Testis (tissue), 2 donors: ENCODE results near the gene CTSD.

Experiments used
- POLR2A ChIP-seq: fragments of 450-650 bp; IDR thresholded peaks from one replicate; pipeline ENCODE4 v1.6.1; 2017; ENCODE audit warnings: antibody characterized with exemption, mild to moderate bottlenecking, moderate library complexity
- TF ChIP-seq, protein P1 (sequence below), 3 experiments: fragments of 450-650 bp in 2 of 3; fragments of 200-600 bp in 1 of 3; sonication (generic) in 1 of 3; IDR thresholded peaks; one replicate each; pipeline ENCODE4 v1.5.1; 2016 to 2019; ENCODE audit warnings: antibody characterized with exemption in 3 of 3, mild to moderate bottlenecking in 2 of 3, moderate library complexity in 1 of 3

DNA sequence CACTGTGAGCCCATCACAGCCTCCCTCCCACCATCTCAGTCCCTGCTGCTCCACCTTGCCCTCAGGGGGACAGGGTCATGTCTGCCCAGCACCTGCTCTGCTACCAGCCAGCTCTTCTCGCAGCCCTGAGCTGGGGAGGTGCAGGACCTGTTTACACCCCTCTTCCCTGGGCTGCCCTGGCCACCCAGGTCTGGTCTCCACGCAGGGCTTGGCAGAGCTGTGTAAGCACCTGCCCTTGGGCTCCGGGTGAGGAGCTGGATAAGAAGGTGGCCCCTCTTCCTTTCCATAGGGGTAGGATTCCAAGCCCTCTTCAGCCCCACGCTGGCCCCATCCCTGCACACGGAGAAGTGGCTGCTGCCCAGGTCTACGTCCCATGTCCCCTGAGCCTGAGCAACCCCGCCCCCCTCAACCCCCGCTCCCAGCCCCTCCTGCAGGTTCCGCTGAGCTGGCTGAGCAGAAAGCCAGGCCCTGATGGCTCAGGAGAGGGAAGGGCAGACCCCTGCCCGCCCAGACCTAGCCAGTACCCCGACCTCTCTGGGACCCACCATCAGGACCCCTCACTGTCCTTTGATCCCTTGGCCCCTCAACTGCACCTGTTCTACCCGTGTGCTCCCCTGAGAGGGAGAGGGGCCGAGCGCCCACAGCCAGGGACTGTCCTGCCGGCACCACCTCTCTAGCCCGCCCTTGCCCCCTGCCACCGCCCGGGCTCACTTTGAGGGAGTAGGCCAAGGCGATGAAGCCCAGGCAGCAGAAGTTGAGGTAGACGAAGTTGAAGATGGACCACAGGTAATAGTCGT is 16.6 kb downstream of the CTSD start:
- TF ChIP-seq, protein P1, sequence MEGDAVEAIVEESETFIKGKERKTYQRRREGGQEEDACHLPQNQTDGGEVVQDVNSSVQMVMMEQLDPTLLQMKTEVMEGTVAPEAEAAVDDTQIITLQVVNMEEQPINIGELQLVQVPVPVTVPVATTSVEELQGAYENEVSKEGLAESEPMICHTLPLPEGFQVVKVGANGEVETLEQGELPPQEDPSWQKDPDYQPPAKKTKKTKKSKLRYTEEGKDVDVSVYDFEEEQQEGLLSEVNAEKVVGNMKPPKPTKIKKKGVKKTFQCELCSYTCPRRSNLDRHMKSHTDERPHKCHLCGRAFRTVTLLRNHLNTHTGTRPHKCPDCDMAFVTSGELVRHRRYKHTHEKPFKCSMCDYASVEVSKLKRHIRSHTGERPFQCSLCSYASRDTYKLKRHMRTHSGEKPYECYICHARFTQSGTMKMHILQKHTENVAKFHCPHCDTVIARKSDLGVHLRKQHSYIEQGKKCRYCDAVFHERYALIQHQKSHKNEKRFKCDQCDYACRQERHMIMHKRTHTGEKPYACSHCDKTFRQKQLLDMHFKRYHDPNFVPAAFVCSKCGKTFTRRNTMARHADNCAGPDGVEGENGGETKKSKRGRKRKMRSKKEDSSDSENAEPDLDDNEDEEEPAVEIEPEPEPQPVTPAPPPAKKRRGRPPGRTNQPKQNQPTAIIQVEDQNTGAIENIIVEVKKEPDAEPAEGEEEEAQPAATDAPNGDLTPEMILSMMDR (IDR thresholded peaks at IDR 0.05) = no peak
- no peak for TF ChIP-seq POLR2A
